Measurements from ENCODE around the gene JADE1. TPM values are rescaled to one million over a fixed set of nuclear protein-coding genes. Genes with fewer than 3 reads are reported as not detected.

Gene JADE1
- total and polyA plus RNA-seq, 2 of the 13 experiments (the other 11 are each of a cell fraction or from before 2014, with no cell fraction given) = 5.4 to 19.3 TPM

DNA sequence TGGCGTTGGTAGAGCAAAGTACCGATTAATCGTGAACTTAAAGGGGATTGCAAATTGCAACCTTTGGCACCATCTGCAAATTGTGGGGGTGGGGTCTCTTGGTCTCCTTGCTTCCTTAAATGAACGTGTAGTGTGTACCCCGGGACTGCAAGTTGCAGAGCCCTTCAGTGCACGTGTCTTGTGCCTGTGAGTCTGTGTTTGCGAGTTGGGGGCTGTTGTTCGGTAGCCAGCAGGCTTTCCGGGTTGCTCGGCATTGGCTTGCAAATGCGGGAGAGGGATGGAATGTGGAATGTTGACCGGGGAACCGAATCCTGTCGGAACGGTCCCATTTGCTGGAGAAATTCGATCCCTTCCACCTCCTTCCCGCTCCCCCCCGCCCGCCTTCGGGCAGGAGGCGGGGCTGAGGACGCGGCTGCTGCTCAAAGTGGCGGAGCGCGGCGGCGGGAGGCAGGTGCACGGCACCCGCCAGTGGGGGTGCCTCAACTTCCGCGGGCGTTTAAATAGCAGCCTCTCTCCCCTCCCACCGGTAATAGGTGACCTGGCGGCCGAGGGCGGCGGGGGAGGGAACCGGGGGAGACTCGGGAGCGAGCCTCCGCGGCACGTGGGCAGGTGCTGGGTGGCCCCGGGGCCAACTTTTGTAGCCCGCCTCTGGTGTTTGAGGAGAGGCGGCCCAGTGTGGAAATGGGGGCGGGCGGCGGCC is 1.5 kb downstream of the JADE1 start (continued):
- TF ChIP-seq ZBTB1 (CRISPR knock-in tag; IDR thresholded peaks at IDR 0.05; ENCODE audit: borderline replicate concordance) = no peak
- TF ChIP-seq ZNF142 (CRISPR knock-in tag; IDR thresholded peaks at IDR 0.05) = no peak; the same call in 1 of the 2 replicates
- TF ChIP-seq RBFOX2 (IDR thresholded peaks at IDR 0.05; ENCODE audit: low read depth, low read length) = peak; percentile 69; the same call in 1 of the 2 replicates
- TF ChIP-seq, protein P1, sequence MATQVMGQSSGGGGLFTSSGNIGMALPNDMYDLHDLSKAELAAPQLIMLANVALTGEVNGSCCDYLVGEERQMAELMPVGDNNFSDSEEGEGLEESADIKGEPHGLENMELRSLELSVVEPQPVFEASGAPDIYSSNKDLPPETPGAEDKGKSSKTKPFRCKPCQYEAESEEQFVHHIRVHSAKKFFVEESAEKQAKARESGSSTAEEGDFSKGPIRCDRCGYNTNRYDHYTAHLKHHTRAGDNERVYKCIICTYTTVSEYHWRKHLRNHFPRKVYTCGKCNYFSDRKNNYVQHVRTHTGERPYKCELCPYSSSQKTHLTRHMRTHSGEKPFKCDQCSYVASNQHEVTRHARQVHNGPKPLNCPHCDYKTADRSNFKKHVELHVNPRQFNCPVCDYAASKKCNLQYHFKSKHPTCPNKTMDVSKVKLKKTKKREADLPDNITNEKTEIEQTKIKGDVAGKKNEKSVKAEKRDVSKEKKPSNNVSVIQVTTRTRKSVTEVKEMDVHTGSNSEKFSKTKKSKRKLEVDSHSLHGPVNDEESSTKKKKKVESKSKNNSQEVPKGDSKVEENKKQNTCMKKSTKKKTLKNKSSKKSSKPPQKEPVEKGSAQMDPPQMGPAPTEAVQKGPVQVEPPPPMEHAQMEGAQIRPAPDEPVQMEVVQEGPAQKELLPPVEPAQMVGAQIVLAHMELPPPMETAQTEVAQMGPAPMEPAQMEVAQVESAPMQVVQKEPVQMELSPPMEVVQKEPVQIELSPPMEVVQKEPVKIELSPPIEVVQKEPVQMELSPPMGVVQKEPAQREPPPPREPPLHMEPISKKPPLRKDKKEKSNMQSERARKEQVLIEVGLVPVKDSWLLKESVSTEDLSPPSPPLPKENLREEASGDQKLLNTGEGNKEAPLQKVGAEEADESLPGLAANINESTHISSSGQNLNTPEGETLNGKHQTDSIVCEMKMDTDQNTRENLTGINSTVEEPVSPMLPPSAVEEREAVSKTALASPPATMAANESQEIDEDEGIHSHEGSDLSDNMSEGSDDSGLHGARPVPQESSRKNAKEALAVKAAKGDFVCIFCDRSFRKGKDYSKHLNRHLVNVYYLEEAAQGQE (IDR thresholded peaks at IDR 0.05; ENCODE audit: borderline replicate concordance in 1 of 2, low read depth in 1 of 2, low read length in 2 of 2) = peak in 1 of 2 experiments; percentile 2; a peak in 1 of 4 replicates
- no peak for TF ChIP-seq ZSCAN21 (CRISPR knock-in tag; IDR thresholded peaks at IDR 0.05; ENCODE audit: borderline replicate concordance)
- TF ChIP-seq, protein P2, sequence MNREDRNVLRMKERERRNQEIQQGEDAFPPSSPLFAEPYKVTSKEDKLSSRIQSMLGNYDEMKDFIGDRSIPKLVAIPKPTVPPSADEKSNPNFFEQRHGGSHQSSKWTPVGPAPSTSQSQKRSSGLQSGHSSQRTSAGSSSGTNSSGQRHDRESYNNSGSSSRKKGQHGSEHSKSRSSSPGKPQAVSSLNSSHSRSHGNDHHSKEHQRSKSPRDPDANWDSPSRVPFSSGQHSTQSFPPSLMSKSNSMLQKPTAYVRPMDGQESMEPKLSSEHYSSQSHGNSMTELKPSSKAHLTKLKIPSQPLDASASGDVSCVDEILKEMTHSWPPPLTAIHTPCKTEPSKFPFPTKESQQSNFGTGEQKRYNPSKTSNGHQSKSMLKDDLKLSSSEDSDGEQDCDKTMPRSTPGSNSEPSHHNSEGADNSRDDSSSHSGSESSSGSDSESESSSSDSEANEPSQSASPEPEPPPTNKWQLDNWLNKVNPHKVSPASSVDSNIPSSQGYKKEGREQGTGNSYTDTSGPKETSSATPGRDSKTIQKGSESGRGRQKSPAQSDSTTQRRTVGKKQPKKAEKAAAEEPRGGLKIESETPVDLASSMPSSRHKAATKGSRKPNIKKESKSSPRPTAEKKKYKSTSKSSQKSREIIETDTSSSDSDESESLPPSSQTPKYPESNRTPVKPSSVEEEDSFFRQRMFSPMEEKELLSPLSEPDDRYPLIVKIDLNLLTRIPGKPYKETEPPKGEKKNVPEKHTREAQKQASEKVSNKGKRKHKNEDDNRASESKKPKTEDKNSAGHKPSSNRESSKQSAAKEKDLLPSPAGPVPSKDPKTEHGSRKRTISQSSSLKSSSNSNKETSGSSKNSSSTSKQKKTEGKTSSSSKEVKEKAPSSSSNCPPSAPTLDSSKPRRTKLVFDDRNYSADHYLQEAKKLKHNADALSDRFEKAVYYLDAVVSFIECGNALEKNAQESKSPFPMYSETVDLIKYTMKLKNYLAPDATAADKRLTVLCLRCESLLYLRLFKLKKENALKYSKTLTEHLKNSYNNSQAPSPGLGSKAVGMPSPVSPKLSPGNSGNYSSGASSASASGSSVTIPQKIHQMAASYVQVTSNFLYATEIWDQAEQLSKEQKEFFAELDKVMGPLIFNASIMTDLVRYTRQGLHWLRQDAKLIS (CRISPR knock-in tag; IDR thresholded peaks at IDR 0.05) = no peak
- TF ChIP-seq ZNF879 (CRISPR knock-in tag; IDR thresholded peaks at IDR 0.05) = no peak
- no peak for TF ChIP-seq ZNF20 (CRISPR knock-in tag; IDR thresholded peaks at IDR 0.05)
- TF ChIP-seq, protein P3, sequence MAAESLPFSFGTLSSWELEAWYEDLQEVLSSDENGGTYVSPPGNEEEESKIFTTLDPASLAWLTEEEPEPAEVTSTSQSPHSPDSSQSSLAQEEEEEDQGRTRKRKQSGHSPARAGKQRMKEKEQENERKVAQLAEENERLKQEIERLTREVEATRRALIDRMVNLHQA (CRISPR knock-in tag; IDR thresholded peaks at IDR 0.05) = no peak
